PC-3 (cell line): ENCODE results near the gene ERFE. TPM values are rescaled to one million over a fixed set of nuclear protein-coding genes. Genes with fewer than 3 reads are reported as not detected.

Experiments used
- ATAC-seq: fragments of 200-7000 bp; cut with Tn5 transposase; 2 replicates; pipeline ENCODE4 v1.9.1; 2020; ENCODE audit warnings: mild to moderate bottlenecking, moderate library complexity
- BruUV-seq: library from RNA; stranded (reverse); fragments of 400-500 nt; replicated peaks from 2 replicates; lab custom pipeline; 2021; lab: Mats Ljungman, UMichigan
- CTCF ChIA-PET: fragments of 300-600 bp; sonication (Branson Sonifier 250); formaldehyde crosslinking; loops from one replicate; lab custom pipeline; 2022; ENCODE audit warnings: antibody characterized with exemption; lab: Charles Lee
- POLR2A ChIA-PET: fragments of 300-600 bp; sonication (Branson Sonifier 250); formaldehyde crosslinking; loops from one replicate; lab custom pipeline; 2022; ENCODE audit warnings: antibody characterized with exemption; ENCODE audit not compliant: unreplicated experiment; lab: Charles Lee
- DNase-seq: peaks from one replicate; pipeline ENCODE4 v3.0.0-alpha.2; 2015
- H2AFZ ChIP-seq: fragments of 300-600 bp; sonication (generic); 2 replicates; pipeline ENCODE4 v1.6.0; 2016; ENCODE audit warnings: antibody characterized with exemption, low read length
- H3F3A ChIP-seq: fragments of 300-600 bp; sonication (generic); one replicate; pipeline ENCODE4 v1.6.0; 2017; ENCODE audit warnings: antibody characterized with exemption, low read length, control low read depth, mild to moderate bottlenecking; ENCODE audit not compliant: unreplicated experiment
- H3K27ac ChIP-seq: fragments of 300-600 bp; sonication (generic); 2 replicates; pipeline ENCODE4 v1.5.1; 2016; ENCODE audit warnings: mild to moderate bottlenecking, low read length
- H3K27me3 ChIP-seq: fragments of 300-600 bp; sonication (generic); 2 replicates; pipeline ENCODE4 v1.6.1; 2016; ENCODE audit warnings: low read length, mixed read lengths
- H3K36me3 ChIP-seq: fragments of 300-600 bp; sonication (generic); 2 replicates; pipeline ENCODE4 v1.6.1; 2016; ENCODE audit warnings: low read depth, mixed run types, low read length, mixed read lengths
- H3K4me1 ChIP-seq: fragments of 300-600 bp; sonication (generic); 2 replicates; pipeline ENCODE4 v1.5.1; 2016; ENCODE audit warnings: low read length; ENCODE audit not compliant: insufficient read depth
- H3K4me2 ChIP-seq: fragments of 300-600 bp; sonication (generic); 2 replicates; pipeline ENCODE4 v1.6.0; 2016; ENCODE audit warnings: low read length
- H3K4me3 ChIP-seq: fragments of 300-600 bp; sonication (generic); 2 replicates; pipeline ENCODE4 v1.5.1; 2016; ENCODE audit warnings: mild to moderate bottlenecking, low read length, mixed read lengths
- H3K79me2 ChIP-seq: fragments of 300-600 bp; sonication (generic); 2 replicates; pipeline ENCODE4 v1.6.1; 2017; ENCODE audit warnings: low read length, mixed read lengths
- H3K9ac ChIP-seq: fragments of 300-600 bp; sonication (generic); 2 replicates; pipeline ENCODE4 v1.6.0; 2016; ENCODE audit warnings: mild to moderate bottlenecking, low read length
- H3K9me2 ChIP-seq: fragments of 300-600 bp; sonication (generic); replicated peaks from 2 replicates; pipeline ENCODE4 v1.6.1; 2016; ENCODE audit warnings: mixed run types, low read length, mixed read lengths
- H3K9me3 ChIP-seq: fragments of 300-600 bp; sonication (generic); 2 replicates; pipeline ENCODE4 v1.6.1; 2016; ENCODE audit warnings: low read length, mixed read lengths
- H4K20me1 ChIP-seq: fragments of 300-600 bp; sonication (generic); 2 replicates; pipeline ENCODE4 v1.6.1; 2016; ENCODE audit warnings: low read length, mixed read lengths
- CTCF ChIP-seq: fragments of 300-600 bp; sonication (generic); conservative IDR thresholded peaks from 2 replicates; pipeline ENCODE4 v1.5.1; 2017; ENCODE audit warnings: antibody characterized with exemption, low read depth, mild to moderate bottlenecking, low read length
- EZH2 ChIP-seq: fragments of 300-600 bp; sonication (generic); IDR thresholded peaks from one replicate; pipeline ENCODE4 v1.6.1; 2017; ENCODE audit warnings: antibody characterized with exemption, mild to moderate bottlenecking, low read length; ENCODE audit not compliant: unreplicated experiment
- EZH2phosphoT487 ChIP-seq: fragments of 300-600 bp; sonication (generic); IDR thresholded peaks from 2 replicates; pipeline ENCODE4 v1.6.1; 2018; ENCODE audit warnings: mild to moderate bottlenecking, antibody characterized with exemption, low read length, borderline replicate concordance
- intact Hi-C: fragments of 100-400 bp; cut with micrococcal nuclease; formaldehyde crosslinking; loops from 2 replicates; pipeline ENCODE4 v1.9.0; 2023
- total RNA-seq: library from RNA; depleted of rRNA; stranded (reverse); fragments of >200 nt; gene quantifications from 2 replicates; pipeline ENCODE4 v1.2.3, GENCODE V29; 2014

Gene ERFE
- total RNA-seq, 1 experiment from 2014 or later: 7.4 TPM

- H3K9ac ChIP-seq: no peak overlapping the region
- no TSS peak for BruUV-seq
- no peaks in the 10 kb centered on the region for H3K79me2 ChIP-seq
- no peaks in the 10 kb centered on the region for H3F3A ChIP-seq
- CTCF ChIA-PET: no interaction called here
- no peaks in the 10 kb centered on the region for H3K9me3 ChIP-seq
- no peaks in the 10 kb centered on the region for H3K9me2 ChIP-seq
- H3K27me3 ChIP-seq: no peaks in the 10 kb centered on the region
- H4K20me1 ChIP-seq: no peaks in the 10 kb centered on the region
- intact Hi-C loops: no loop called here
- H3K4me2 ChIP-seq: no peak overlapping the region
- no peak overlapping the region for H3K27ac ChIP-seq
- POLR2A ChIA-PET: no interaction called here
- H2AFZ ChIP-seq: no peak overlapping the region
- ATAC-seq (no peak), DNase-seq (no peak)
- H3K4me3 ChIP-seq: no peak overlapping the region
- H3K4me1 ChIP-seq: no peaks in the 10 kb centered on the region
- H3K36me3 ChIP-seq: no peaks in the 10 kb centered on the region
- no peak for TF ChIP-seq EZH2phosphoT487
- TF ChIP-seq CTCF: no peak
- no peak for TF ChIP-seq EZH2
Observed at GRCh38 chr2:238127165-238128060, 31.4 kb upstream of the ERFE start.

GRCh38 chr2:238128061-238128440 lies 30.7 kb upstream of the ERFE start:
- DNase-seq (no peak), ATAC-seq (no peak)
- no peaks in the 10 kb centered on the region for H3K4me1 ChIP-seq
- no TSS peak for BruUV-seq
- ChIA-PET CTCF (no interaction called here), POLR2A (no interaction called here)
- no peaks in the 10 kb centered on the region for H3F3A ChIP-seq
- intact Hi-C loops: no loop called here
- H3K4me3 ChIP-seq: no peak overlapping the region
- no peaks in the 10 kb centered on the region for H3K9me2 ChIP-seq
- no peaks in the 10 kb centered on the region for H3K36me3 ChIP-seq
- no peak overlapping the region for H3K9ac ChIP-seq
- H3K27me3 ChIP-seq: no peaks in the 10 kb centered on the region
- H4K20me1 ChIP-seq: no peaks in the 10 kb centered on the region
- no peaks in the 10 kb centered on the region for H3K79me2 ChIP-seq
- no peak overlapping the region for H3K27ac ChIP-seq
- no peak for TF ChIP-seq EZH2phosphoT487
- TF ChIP-seq EZH2: no peak
- no peak for TF ChIP-seq CTCF
- H3K4me2 ChIP-seq: no peak overlapping the region
- H3K9me3 ChIP-seq: no peaks in the 10 kb centered on the region
- H2AFZ ChIP-seq: no peak overlapping the region

GRCh38 chr2:238128534-238129001 lies 30.2 kb upstream of the ERFE start:
- Histone ChIP-seq H3K9me3 (no peaks in the 10 kb centered on the region), H3K27me3 (no peaks in the 10 kb centered on the region), H3K4me3 (no peak overlapping the region), H3K36me3 (no peaks in the 10 kb centered on the region), H3K27ac (no peak overlapping the region), H3K4me2 (no peak overlapping the region), H4K20me1 (no peaks in the 10 kb centered on the region), H3K9ac (no peak overlapping the region), H2AFZ (no peak overlapping the region), H3K4me1 (no peaks in the 10 kb centered on the region), H3F3A (no peaks in the 10 kb centered on the region), H3K9me2 (no peaks in the 10 kb centered on the region), H3K79me2 (no peaks in the 10 kb centered on the region)
- POLR2A ChIA-PET: no interaction called here
- no TSS peak for BruUV-seq
- intact Hi-C loops: no loop called here
- ATAC-seq: no peak
- no peak for DNase-seq
- TF ChIP-seq EZH2: no peak
- no peak for TF ChIP-seq CTCF
- TF ChIP-seq EZH2phosphoT487: no peak
- CTCF ChIA-PET: no interaction called here
